Measurements from ENCODE around the gene PFKFB4.
A peak's percentile ranks its signal among the peaks of the same experiment; 100 is the strongest.

Gene PFKFB4

GRCh38 chr3:48556796-48557626 is at the start of gene PFKFB4:
Gene PFKFB4 (minus strand): TSS chr3:48556803. CDS start chr3:48556777, 26 bp downstream.
- peak; percentile 99 for DNase-seq
- Histone ChIP-seq H3K27ac (peak within 1 kb of the TSS; percentile 77), H3K27me3 (ENCODE audit: insufficient read depth, low read depth, severe bottlenecking) (no peaks in the 10 kb centered on the region), H3K9me3 (ENCODE audit: severe bottlenecking) (no peaks in the 10 kb centered on the region), H3K4me3 (ENCODE audit: low read depth, low read length) (peak within 1 kb of the TSS; percentile 52), H3K36me3 (no peaks in the 10 kb centered on the region; the same call in 1 of the 2 replicates)
- TF ChIP-seq CTCF (IDR thresholded peaks at IDR 0.05; ENCODE audit: low read depth, low read length): no peak

GRCh38 chr3:48601622-48601994 is 45.0 kb upstream of the PFKFB4 start:
- no peak for TF ChIP-seq CTCF (IDR thresholded peaks at IDR 0.05; ENCODE audit: low read depth, low read length)
- no peaks in the 10 kb centered on the region for H3K9me3 ChIP-seq (ENCODE audit: severe bottlenecking)
- no peak for DNase-seq
- H3K27ac ChIP-seq: no peak overlapping the region
- H3K4me3 ChIP-seq (ENCODE audit: low read depth, low read length): no peak overlapping the region
- peaks cover 91% of the 10 kb centered on the region for H3K36me3 ChIP-seq
- no peaks in the 10 kb centered on the region for H3K27me3 ChIP-seq (ENCODE audit: insufficient read depth, low read depth, severe bottlenecking)

GRCh38 chr3:48600711-48601621 is 44.4 kb upstream of the PFKFB4 start:
- H3K27me3 ChIP-seq (ENCODE audit: insufficient read depth, low read depth, severe bottlenecking): no peaks in the 10 kb centered on the region
- DNase-seq: no peak
- no peak for TF ChIP-seq CTCF (IDR thresholded peaks at IDR 0.05; ENCODE audit: low read depth, low read length)
- no peaks in the 10 kb centered on the region for H3K9me3 ChIP-seq (ENCODE audit: severe bottlenecking)
- H3K36me3 ChIP-seq: peaks cover 84% of the 10 kb centered on the region
- no peak overlapping the region for H3K4me3 ChIP-seq (ENCODE audit: low read depth, low read length)
- no peak overlapping the region for H3K27ac ChIP-seq

GRCh38 chr3:48599509-48600285 is 43.1 kb upstream of the PFKFB4 start:
- no peak for DNase-seq
- no peak overlapping the region for H3K27ac ChIP-seq
- H3K9me3 ChIP-seq (ENCODE audit: severe bottlenecking): no peaks in the 10 kb centered on the region
- no peaks in the 10 kb centered on the region for H3K27me3 ChIP-seq (ENCODE audit: insufficient read depth, low read depth, severe bottlenecking)
- H3K4me3 ChIP-seq (ENCODE audit: low read depth, low read length): no peak overlapping the region
- no peak for TF ChIP-seq CTCF (IDR thresholded peaks at IDR 0.05; ENCODE audit: low read depth, low read length)
- H3K36me3 ChIP-seq: peaks cover 72% of the 10 kb centered on the region

DNA sequence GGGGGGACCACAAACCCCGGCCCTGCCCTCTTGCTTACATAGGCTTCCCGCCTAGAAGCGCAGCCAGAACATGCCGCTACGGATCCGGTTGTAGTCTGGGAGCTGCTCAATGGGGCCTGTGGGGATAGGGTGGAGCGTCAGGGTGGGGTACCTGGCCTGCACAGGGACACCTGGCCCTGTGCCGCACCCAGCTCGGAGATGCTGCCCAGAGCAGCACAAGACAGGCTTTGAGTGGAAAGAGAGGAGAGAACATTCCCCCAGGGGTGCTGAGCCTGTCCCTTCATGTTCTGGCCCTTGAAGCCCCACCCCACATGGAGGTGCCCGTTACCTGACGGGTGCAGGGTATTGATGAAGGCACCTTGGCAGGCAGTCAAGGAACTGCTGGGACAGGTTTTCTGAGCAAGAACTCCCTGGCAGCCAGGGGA is 42.5 kb upstream of the PFKFB4 start:
- H3K27ac ChIP-seq: no peak overlapping the region
- TF ChIP-seq CTCF (IDR thresholded peaks at IDR 0.05; ENCODE audit: low read depth, low read length): no peak
- H3K9me3 ChIP-seq (ENCODE audit: severe bottlenecking): no peaks in the 10 kb centered on the region
- DNase-seq: no peak
- no peak overlapping the region for H3K4me3 ChIP-seq (ENCODE audit: low read depth, low read length)
- H3K36me3 ChIP-seq: peaks cover 66% of the 10 kb centered on the region
- H3K27me3 ChIP-seq (ENCODE audit: insufficient read depth, low read depth, severe bottlenecking): no peaks in the 10 kb centered on the region

Data from WERI-Rb-1 (cell line).